Immature natural killer cell (primary cell): ENCODE measurements around the gene BPIFB6. TPM values are rescaled to one million over a fixed set of nuclear protein-coding genes. Genes with fewer than 3 reads are reported as not detected.

Source experiments
- DNase-seq, 3 donors: peaks; one replicate each; pipeline ENCODE4 v3.0.0; 2022; ENCODE audit warnings: mixed read lengths in 1 of 3
- H3K27ac Mint-ChIP-seq, 6 donors: one replicate each; pipeline ENCODE4 v1.8.0; 2020; ENCODE audit warnings: mixed read lengths in 6 of 6, mild to moderate bottlenecking in 5 of 6, inconsistent platforms in 4 of 6, moderate library complexity in 3 of 6
- H3K27me3 Mint-ChIP-seq, 3 donors: one replicate each; pipeline ENCODE4 v1.8.0; 2020 to 2021; ENCODE audit warnings: low read depth in 3 of 3, mild to moderate bottlenecking in 3 of 3, mixed read lengths in 3 of 3, moderate library complexity in 3 of 3, inconsistent platforms in 1 of 3
- H3K36me3 Mint-ChIP-seq, 3 donors: one replicate each; pipeline ENCODE4 v1.8.0; 2020; ENCODE audit warnings: mixed read lengths in 3 of 3, inconsistent platforms in 2 of 3, mild to moderate bottlenecking in 2 of 3
- H3K4me1 Mint-ChIP-seq, 2 donors: one replicate each; pipeline ENCODE4 v1.8.0; 2020; ENCODE audit warnings: inconsistent platforms in 2 of 2, mild to moderate bottlenecking in 2 of 2, mixed read lengths in 2 of 2, moderate library complexity in 1 of 2
- H3K4me3 Mint-ChIP-seq, 5 donors: one replicate each; pipeline ENCODE4 v1.8.0; 2020; ENCODE audit warnings: mild to moderate bottlenecking in 5 of 5, mixed read lengths in 5 of 5, inconsistent platforms in 3 of 5, moderate library complexity in 3 of 5
- H3K9me3 Mint-ChIP-seq, 6 donors: one replicate each; pipeline ENCODE4 v1.8.0; 2020; ENCODE audit warnings: mild to moderate bottlenecking in 6 of 6, mixed read lengths in 6 of 6, inconsistent platforms in 4 of 6, moderate library complexity in 3 of 6
- polyA plus RNA-seq, 3 donors: library from polyadenylated mRNA; unstranded; fragments of 300-500 nt; fragmentation: Illumina TruSeq; gene quantifications; one replicate each; pipeline ENCODE4 v1.2.3, GENCODE V29; 2021

The BPIFB6 gene
- polyA plus RNA-seq, 3 donors from 2014 or later, result not detected

DNA sequence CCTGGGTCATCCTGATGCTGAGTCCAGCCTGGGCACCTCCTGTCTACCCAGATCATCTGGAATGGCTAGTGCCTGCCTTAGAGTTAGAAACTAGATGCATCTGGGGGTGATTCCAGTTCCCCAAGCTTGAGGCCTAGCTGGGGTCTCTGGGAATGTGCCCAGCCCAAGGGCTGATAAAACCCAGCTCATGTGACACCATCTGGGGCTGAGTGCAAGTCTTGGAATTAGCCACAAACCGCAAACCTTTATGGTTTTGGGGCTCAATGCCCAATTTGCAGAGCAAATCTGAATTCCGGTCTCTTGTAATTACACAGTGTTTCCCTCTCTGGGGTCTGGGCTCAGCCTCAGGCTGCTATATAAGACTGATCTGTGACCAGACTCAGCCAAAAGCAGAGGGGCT, 47.8 kb downstream of the BPIFB6 start, which contains the start of gene BPIFB4:
Gene BPIFB4, plus strand, starts transcription at position 385 of the 400 bp plus-strand sequence. CDS start 1,884 bp downstream, outside the sequence.
- no peaks in the 10 kb centered on the region for H3K36me3 Mint-ChIP-seq
- no peak for DNase-seq
- no peak within 1 kb of the TSS for H3K27ac Mint-ChIP-seq
- peaks cover 0 to 5% (median 0%) of the 10 kb centered on the region in 3 donors for H3K27me3 Mint-ChIP-seq
- no peak within 1 kb of the TSS for H3K4me3 Mint-ChIP-seq
- no peaks in the 10 kb centered on the region for H3K9me3 Mint-ChIP-seq
- no peaks in the 10 kb centered on the region for H3K4me1 Mint-ChIP-seq

- no peak overlapping the region for H3K4me3 Mint-ChIP-seq
- no peaks in the 10 kb centered on the region for H3K4me1 Mint-ChIP-seq
- H3K36me3 Mint-ChIP-seq, result no peaks in the 10 kb centered on the region
- DNase-seq, result no peak
- H3K27me3 Mint-ChIP-seq, result peaks cover 0 to 2% (median 0%) of the 10 kb centered on the region in 3 donors
- no peak overlapping the region for H3K27ac Mint-ChIP-seq
- H3K9me3 Mint-ChIP-seq, result no peaks in the 10 kb centered on the region
Observed at GRCh38 chr20:33081411-33082154, 50.1 kb downstream of the BPIFB6 start.

- no peak overlapping the region for H3K27ac Mint-ChIP-seq
- H3K4me1 Mint-ChIP-seq, result no peaks in the 10 kb centered on the region
- H3K36me3 Mint-ChIP-seq, result no peaks in the 10 kb centered on the region
- H3K27me3 Mint-ChIP-seq, result peaks cover 0 to 5% (median 0%) of the 10 kb centered on the region in 3 donors
- no peak overlapping the region for H3K4me3 Mint-ChIP-seq
- no peak for DNase-seq
- H3K9me3 Mint-ChIP-seq, result no peaks in the 10 kb centered on the region
Observed at GRCh38 chr20:33082546-33082945, 51.1 kb downstream of the BPIFB6 start.

GRCh38 chr20:33083544-33084340, 52.3 kb downstream of the BPIFB6 start:
- DNase-seq, result no peak
- Mint-ChIP-seq H3K9me3 (no peaks in the 10 kb centered on the region), H3K4me3 (no peak overlapping the region), H3K4me1 (no peaks in the 10 kb centered on the region), H3K36me3 (no peaks in the 10 kb centered on the region), H3K27me3 (peaks cover 0 to 5% (median 0%) of the 10 kb centered on the region in 3 donors), H3K27ac (no peak overlapping the region)

- no peak for DNase-seq
- H3K9me3 Mint-ChIP-seq, result no peaks in the 10 kb centered on the region
- no peak overlapping the region for H3K4me3 Mint-ChIP-seq
- no peak overlapping the region for H3K27ac Mint-ChIP-seq
- peaks cover 0 to 5% (median 0%) of the 10 kb centered on the region in 3 donors for H3K27me3 Mint-ChIP-seq
- H3K36me3 Mint-ChIP-seq, result no peaks in the 10 kb centered on the region
- no peaks in the 10 kb centered on the region for H3K4me1 Mint-ChIP-seq
Observed at GRCh38 chr20:33084722-33085121, 53.3 kb downstream of the BPIFB6 start.

DNA sequence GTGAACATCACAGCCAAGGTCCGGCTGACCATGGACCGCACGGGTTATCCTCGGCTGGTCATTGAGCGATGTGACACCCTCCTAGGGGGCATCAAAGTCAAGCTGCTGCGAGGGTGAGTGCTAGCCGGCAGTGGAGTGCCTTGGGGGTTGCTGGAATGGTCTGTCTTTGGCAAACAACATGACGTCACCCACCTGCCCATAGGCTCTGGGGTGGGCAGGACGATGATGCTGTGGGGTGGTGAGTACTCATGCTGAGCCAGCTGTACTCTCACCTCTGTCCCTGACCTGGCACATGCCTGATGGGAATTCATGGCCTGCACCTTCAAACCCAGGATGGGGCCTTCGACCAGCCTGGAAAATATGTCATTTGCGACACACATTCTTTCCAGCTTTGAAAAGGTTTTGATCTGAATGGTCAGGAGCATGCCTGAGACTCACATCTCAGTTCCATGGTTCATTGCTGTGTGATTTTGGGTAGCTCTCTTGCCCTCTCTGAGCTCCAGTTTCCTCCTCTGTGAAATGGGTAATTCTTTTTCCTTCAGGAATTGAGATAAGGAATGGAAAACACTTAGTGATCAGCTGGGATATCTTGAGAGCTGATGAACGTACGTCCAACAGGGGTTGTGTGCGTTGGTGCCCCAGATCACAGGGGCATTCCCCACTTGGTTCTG, 54.7 kb downstream of the BPIFB6 start:
- no peak overlapping the region for H3K27ac Mint-ChIP-seq
- no peaks in the 10 kb centered on the region for H3K36me3 Mint-ChIP-seq
- no peak overlapping the region for H3K4me3 Mint-ChIP-seq
- no peak for DNase-seq
- H3K4me1 Mint-ChIP-seq, result no peaks in the 10 kb centered on the region
- H3K27me3 Mint-ChIP-seq, result peaks cover 0 to 5% (median 3%) of the 10 kb centered on the region in 3 donors
- H3K9me3 Mint-ChIP-seq, result no peaks in the 10 kb centered on the region

DNA sequence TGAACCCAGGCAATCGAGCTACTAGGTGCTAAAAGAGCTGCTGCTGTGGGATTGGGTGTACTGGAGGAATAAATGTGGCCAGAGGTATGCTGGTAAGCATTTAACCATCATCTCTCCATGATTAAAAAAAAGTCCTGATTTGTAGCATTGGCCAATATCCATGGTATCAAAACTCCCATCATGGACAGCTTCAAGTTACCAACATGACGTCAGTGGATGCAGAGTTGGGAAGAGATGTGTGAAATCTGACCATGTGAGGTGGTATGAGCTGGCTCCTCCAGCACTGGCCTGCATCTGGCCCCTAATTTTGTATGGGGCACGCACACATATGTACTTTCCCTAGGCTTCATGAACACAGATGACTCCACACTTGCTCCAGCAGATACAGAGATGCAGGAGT, 59.7 kb downstream of the BPIFB6 start:
- H3K27ac Mint-ChIP-seq, result no peak overlapping the region
- H3K27me3 Mint-ChIP-seq, result peaks cover 5 to 7% (median 6%) of the 10 kb centered on the region in 3 donors
- H3K4me1 Mint-ChIP-seq, result no peaks in the 10 kb centered on the region
- H3K4me3 Mint-ChIP-seq, result no peak overlapping the region
- no peaks in the 10 kb centered on the region for H3K36me3 Mint-ChIP-seq
- DNase-seq, result no peak
- H3K9me3 Mint-ChIP-seq, result no peaks in the 10 kb centered on the region

DNA sequence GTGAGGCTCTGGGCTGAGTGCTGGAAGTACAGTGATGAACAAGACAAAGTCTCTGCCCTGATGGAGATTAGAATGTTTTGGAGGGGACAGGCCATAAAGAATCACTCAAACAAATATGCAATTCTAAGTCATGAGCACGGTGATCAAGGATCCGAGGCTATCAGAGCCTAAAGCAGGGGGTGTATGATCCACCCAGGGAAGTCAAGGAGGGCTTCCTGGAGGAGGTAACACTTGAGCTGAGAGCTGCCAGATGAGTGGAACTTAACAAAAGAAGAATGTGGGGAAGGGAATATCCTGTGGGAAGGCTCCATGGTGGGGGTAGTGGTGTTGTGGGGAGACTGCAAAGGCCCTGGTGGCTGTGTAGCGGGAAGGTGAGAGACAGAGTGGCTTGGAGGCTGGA, 60.2 kb downstream of the BPIFB6 start:
- no peaks in the 10 kb centered on the region for H3K36me3 Mint-ChIP-seq
- no peak overlapping the region for H3K4me3 Mint-ChIP-seq
- no peak overlapping the region for H3K27ac Mint-ChIP-seq
- H3K4me1 Mint-ChIP-seq, result no peaks in the 10 kb centered on the region
- no peak for DNase-seq
- H3K27me3 Mint-ChIP-seq, result peaks cover 5 to 7% (median 6%) of the 10 kb centered on the region in 3 donors
- H3K9me3 Mint-ChIP-seq, result no peaks in the 10 kb centered on the region

GRCh38 chr20:33092361-33092760, 60.9 kb downstream of the BPIFB6 start:
- no peaks in the 10 kb centered on the region for H3K36me3 Mint-ChIP-seq
- H3K9me3 Mint-ChIP-seq, result no peaks in the 10 kb centered on the region
- H3K27ac Mint-ChIP-seq, result no peak overlapping the region
- DNase-seq, result no peak
- H3K4me1 Mint-ChIP-seq, result no peaks in the 10 kb centered on the region
- H3K4me3 Mint-ChIP-seq, result no peak overlapping the region
- peaks cover 4 to 6% (median 5%) of the 10 kb centered on the region in 3 donors for H3K27me3 Mint-ChIP-seq

DNA sequence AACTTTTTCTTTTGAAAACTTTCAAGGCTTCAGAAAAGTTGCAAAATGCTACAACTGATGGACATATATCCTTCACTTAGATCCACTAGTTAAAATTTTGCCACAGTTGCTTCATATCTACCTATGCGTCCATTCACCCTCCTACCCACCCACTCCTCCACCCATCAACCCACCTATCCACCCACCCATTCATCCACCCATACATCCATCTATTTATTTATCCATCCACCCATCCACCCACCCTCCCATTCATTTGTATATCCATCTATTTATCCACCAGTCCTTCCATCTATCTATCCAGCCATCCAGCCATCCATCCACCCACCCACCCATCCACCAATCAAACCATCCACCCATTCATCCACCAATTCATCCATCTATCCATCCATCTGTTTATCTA, 61.6 kb downstream of the BPIFB6 start:
- H3K9me3 Mint-ChIP-seq, result no peaks in the 10 kb centered on the region
- no peak for DNase-seq
- no peaks in the 10 kb centered on the region for H3K4me1 Mint-ChIP-seq
- H3K27me3 Mint-ChIP-seq, result peaks cover 4 to 6% (median 5%) of the 10 kb centered on the region in 3 donors
- no peak overlapping the region for H3K27ac Mint-ChIP-seq
- no peak overlapping the region for H3K4me3 Mint-ChIP-seq
- no peaks in the 10 kb centered on the region for H3K36me3 Mint-ChIP-seq

GRCh38 chr20:33093582-33093981, 62.1 kb downstream of the BPIFB6 start:
- peaks cover 4 to 6% (median 5%) of the 10 kb centered on the region in 3 donors for H3K27me3 Mint-ChIP-seq
- H3K4me3 Mint-ChIP-seq, result no peak overlapping the region
- no peaks in the 10 kb centered on the region for H3K36me3 Mint-ChIP-seq
- H3K27ac Mint-ChIP-seq, result no peak overlapping the region
- no peak for DNase-seq
- H3K9me3 Mint-ChIP-seq, result no peaks in the 10 kb centered on the region
- no peaks in the 10 kb centered on the region for H3K4me1 Mint-ChIP-seq
